GM12878 (cell line): ENCODE measurements around the gene RNF115. TPM values are rescaled to one million over a fixed set of nuclear protein-coding genes. Genes with fewer than 3 reads are reported as not detected.

Experiments
- GATAD2B ChIP-seq: fragments of 450-650 bp; conservative IDR thresholded peaks from 2 replicates; pipeline ENCODE4 v1.6.1; 2017; ENCODE audit warnings: low read depth, mild to moderate bottlenecking, moderate library complexity
- IKZF2 ChIP-seq, 2 experiments: fragments of 450-650 bp; IDR thresholded peaks; 2 replicates each; pipeline ENCODE4 v1.6.1; 2017; ENCODE audit warnings: mild to moderate bottlenecking in 2 of 2, moderate library complexity in 2 of 2
- NBN ChIP-seq: fragments of 450-650 bp; IDR thresholded peaks from 2 replicates; pipeline ENCODE4 v1.6.1; 2016
- RELA ChIP-seq: fragments of 450-650 bp; IDR thresholded peaks from 2 replicates; pipeline ENCODE4 v1.8.0; 2014; ENCODE audit warnings: borderline replicate concordance; ENCODE audit not compliant: partially characterized antibody
- RUNX3 ChIP-seq: IDR thresholded peaks from 2 replicates; pipeline ENCODE4 v1.6.1; 2012; ENCODE audit warnings: low read length, inconsistent platforms
- polyA plus RNA-seq, 11 experiments: library from polyadenylated mRNA; depleted of rRNA in 4 of 11; unstranded in 6 of 11; stranded (reverse) in 5 of 11; fragments of >200 nt; fragmentation: Nextera tagmentation in 4 of 11; fragmentation: Illumina TruSeq in 1 of 11; extraction: Ambion mirVana in 4 of 11; extraction: Trizol in 1 of 11; gene quantifications; 1 replicate in 1 of 11; 2 replicates in 10 of 11; pipeline versions ENCODE4 v1.2.1 to v1.2.3, GENCODE V29; 2011 to 2016; ENCODE audit warnings: inconsistent platforms in 2 of 11, missing spikeins in 2 of 11, low read depth in 1 of 11
- total RNA-seq, 4 experiments: library from RNA; depleted of rRNA in 3 of 4; stranded (reverse); fragments of >200 nt in 3 of 4; fragmentation: Illumina TruSeq in 1 of 4; extraction: Trizol in 1 of 4; gene quantifications; 2 replicates each; pipeline versions ENCODE4 v1.2.1 to v1.2.3, GENCODE V29; 2013 to 2021
- TF ChIP-seq, protein P1 (sequence below): fragments of 450-650 bp; IDR thresholded peaks from 2 replicates; pipeline ENCODE4 v1.6.1; 2014; ENCODE audit warnings: mild to moderate bottlenecking
- TF ChIP-seq, protein P2 (sequence below): fragments of 450-650 bp; IDR thresholded peaks from 2 replicates; pipeline ENCODE4 v1.6.1; 2016; ENCODE audit warnings: mild to moderate bottlenecking, moderate library complexity, borderline replicate concordance

RNF115 gene
- total and polyA plus RNA-seq, 10 of the 15 experiments (the other 5 are each of a cell fraction or from before 2014, with no cell fraction given): 3.4 to 22.0 (median 12.9) TPM

DNA sequence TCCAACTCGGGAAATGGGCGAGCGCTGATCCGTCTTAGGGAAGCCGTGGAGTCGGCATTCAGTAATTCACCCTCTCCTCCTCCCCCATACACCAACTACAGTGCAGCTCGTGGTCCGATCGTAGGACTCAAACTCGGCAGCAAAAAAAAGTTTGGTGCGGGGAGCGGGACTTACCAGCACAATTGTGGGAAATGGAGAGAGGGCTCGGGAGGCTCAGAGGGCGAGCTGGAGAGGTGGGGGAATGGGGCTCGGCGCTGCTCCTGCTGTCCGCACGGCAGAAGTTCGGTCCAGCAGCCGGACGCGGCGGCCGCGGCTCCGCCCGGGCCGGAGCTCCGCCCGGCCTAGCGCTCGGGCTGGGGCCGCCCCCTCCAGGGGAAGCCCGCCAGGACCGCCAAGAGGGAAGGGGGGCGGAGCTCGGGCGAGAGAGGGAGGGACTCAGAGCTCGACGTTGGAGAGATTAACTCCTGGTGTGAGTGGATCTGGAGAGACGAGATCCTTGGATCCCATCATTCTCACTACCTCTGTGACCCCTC lies 35.7 kb upstream of the RNF115 start (continued):
- TF ChIP-seq, protein P1, sequence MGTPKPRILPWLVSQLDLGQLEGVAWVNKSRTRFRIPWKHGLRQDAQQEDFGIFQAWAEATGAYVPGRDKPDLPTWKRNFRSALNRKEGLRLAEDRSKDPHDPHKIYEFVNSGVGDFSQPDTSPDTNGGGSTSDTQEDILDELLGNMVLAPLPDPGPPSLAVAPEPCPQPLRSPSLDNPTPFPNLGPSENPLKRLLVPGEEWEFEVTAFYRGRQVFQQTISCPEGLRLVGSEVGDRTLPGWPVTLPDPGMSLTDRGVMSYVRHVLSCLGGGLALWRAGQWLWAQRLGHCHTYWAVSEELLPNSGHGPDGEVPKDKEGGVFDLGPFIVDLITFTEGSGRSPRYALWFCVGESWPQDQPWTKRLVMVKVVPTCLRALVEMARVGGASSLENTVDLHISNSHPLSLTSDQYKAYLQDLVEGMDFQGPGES: no peak
- TF ChIP-seq IKZF2 (IDR thresholded peaks at IDR 0.05): no peak
- TF ChIP-seq GATAD2B: peak; percentile 50; the same call in 1 of the 2 replicates
- TF ChIP-seq RELA: no peak
- no peak for TF ChIP-seq NBN
- TF ChIP-seq, protein P2, sequence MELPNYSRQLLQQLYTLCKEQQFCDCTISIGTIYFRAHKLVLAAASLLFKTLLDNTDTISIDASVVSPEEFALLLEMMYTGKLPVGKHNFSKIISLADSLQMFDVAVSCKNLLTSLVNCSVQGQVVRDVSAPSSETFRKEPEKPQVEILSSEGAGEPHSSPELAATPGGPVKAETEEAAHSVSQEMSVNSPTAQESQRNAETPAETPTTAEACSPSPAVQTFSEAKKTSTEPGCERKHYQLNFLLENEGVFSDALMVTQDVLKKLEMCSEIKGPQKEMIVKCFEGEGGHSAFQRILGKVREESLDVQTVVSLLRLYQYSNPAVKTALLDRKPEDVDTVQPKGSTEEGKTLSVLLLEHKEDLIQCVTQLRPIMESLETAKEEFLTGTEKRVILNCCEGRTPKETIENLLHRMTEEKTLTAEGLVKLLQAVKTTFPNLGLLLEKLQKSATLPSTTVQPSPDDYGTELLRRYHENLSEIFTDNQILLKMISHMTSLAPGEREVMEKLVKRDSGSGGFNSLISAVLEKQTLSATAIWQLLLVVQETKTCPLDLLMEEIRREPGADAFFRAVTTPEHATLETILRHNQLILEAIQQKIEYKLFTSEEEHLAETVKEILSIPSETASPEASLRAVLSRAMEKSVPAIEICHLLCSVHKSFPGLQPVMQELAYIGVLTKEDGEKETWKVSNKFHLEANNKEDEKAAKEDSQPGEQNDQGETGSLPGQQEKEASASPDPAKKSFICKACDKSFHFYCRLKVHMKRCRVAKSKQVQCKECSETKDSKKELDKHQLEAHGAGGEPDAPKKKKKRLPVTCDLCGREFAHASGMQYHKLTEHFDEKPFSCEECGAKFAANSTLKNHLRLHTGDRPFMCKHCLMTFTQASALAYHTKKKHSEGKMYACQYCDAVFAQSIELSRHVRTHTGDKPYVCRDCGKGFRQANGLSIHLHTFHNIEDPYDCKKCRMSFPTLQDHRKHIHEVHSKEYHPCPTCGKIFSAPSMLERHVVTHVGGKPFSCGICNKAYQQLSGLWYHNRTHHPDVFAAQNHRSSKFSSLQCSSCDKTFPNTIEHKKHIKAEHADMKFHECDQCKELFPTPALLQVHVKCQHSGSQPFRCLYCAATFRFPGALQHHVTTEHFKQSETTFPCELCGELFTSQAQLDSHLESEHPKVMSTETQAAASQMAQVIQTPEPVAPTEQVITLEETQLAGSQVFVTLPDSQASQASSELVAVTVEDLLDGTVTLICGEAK: no peak
- no peak for TF ChIP-seq RUNX3
